ENCODE data around the gene NUP62.
"Not testable (repeated sequence)": the region's sequence is repeated elsewhere in the genome, so short reads cannot be mapped to it uniquely, and the experiment has no call there.

Gene NUP62

GRCh38 chr19:49929121-49929610 is at the start of gene NUP62, which contains the start of gene ATF5:
Gene NUP62 (minus strand): TSS chr19:49929504. CDS start chr19:49909807, 19,697 bp downstream.
Gene ATF5 (plus strand): TSS chr19:49929205. CDS start chr19:49930851, 1,646 bp downstream.
- in situ Hi-C loops (cut with MboI; ENCODE audit: low pct_unique_long_range_greater_than_20kb, low sequenced_read_pairs): no loop called here
- peak; percentile 88 for DNase-seq

GRCh38 chr19:49978324-49978723 is 49.0 kb upstream of the NUP62 start:
- in situ Hi-C loops (cut with MboI; ENCODE audit: low pct_unique_long_range_greater_than_20kb, low sequenced_read_pairs): no loop called here
- no peak for DNase-seq

GRCh38 chr19:49977881-49978280 is 48.6 kb upstream of the NUP62 start:
- in situ Hi-C loops (cut with MboI; ENCODE audit: low pct_unique_long_range_greater_than_20kb, low sequenced_read_pairs): no loop called here
- no peak for DNase-seq

- in situ Hi-C loops (cut with MboI; ENCODE audit: low pct_unique_long_range_greater_than_20kb, low sequenced_read_pairs): no loop called here
- DNase-seq: no peak
Observed at GRCh38 chr19:49977076-49977475, 47.8 kb upstream of the NUP62 start.

GRCh38 chr19:49976496-49976895 is 47.2 kb upstream of the NUP62 start:
- no peak for DNase-seq
- in situ Hi-C loops (cut with MboI; ENCODE audit: low pct_unique_long_range_greater_than_20kb, low sequenced_read_pairs): no loop called here

- in situ Hi-C loops (cut with MboI; ENCODE audit: low pct_unique_long_range_greater_than_20kb, low sequenced_read_pairs): no loop called here
- DNase-seq: no peak
Observed at GRCh38 chr19:49975051-49975450, 45.7 kb upstream of the NUP62 start.

GRCh38 chr19:49973987-49974386 is 44.7 kb upstream of the NUP62 start:
- in situ Hi-C loops (cut with MboI; ENCODE audit: low pct_unique_long_range_greater_than_20kb, low sequenced_read_pairs): no loop called here
- peak; percentile 43 for DNase-seq

GRCh38 chr19:49972841-49973240 is 43.5 kb upstream of the NUP62 start:
- in situ Hi-C loops (cut with MboI; ENCODE audit: low pct_unique_long_range_greater_than_20kb, low sequenced_read_pairs): no loop called here
- DNase-seq: no peak

- DNase-seq: no peak
- in situ Hi-C loops (cut with MboI; ENCODE audit: low pct_unique_long_range_greater_than_20kb, low sequenced_read_pairs): no loop called here
Observed at GRCh38 chr19:49971991-49972411, 42.7 kb upstream of the NUP62 start.

GRCh38 chr19:49969355-49969754 is 40.1 kb upstream of the NUP62 start:
- in situ Hi-C loops (cut with MboI; ENCODE audit: low pct_unique_long_range_greater_than_20kb, low sequenced_read_pairs); DNase-seq: not testable (repeated sequence)

GRCh38 chr19:49968279-49968922 is 39.1 kb upstream of the NUP62 start:
- peak; percentile 23 for DNase-seq
- in situ Hi-C loops (cut with MboI; ENCODE audit: low pct_unique_long_range_greater_than_20kb, low sequenced_read_pairs): no loop called here

GRCh38 chr19:49960980-49961379 is 31.7 kb upstream of the NUP62 start, which contains the start of gene SIGLEC11:
Gene SIGLEC11 (minus strand): TSS chr19:49961172. CDS start chr19:49961081, 91 bp downstream.
- DNase-seq; in situ Hi-C loops (cut with MboI; ENCODE audit: low pct_unique_long_range_greater_than_20kb, low sequenced_read_pairs): not testable (repeated sequence)

GRCh38 chr19:49959892-49960291 is 30.6 kb upstream of the NUP62 start:
- DNase-seq; in situ Hi-C loops (cut with MboI; ENCODE audit: low pct_unique_long_range_greater_than_20kb, low sequenced_read_pairs): not testable (repeated sequence)

GRCh38 chr19:49958596-49958995 is 29.3 kb upstream of the NUP62 start:
- DNase-seq; in situ Hi-C loops (cut with MboI; ENCODE audit: low pct_unique_long_range_greater_than_20kb, low sequenced_read_pairs): not testable (repeated sequence)

GRCh38 chr19:49958144-49958543 is 28.8 kb upstream of the NUP62 start:
- DNase-seq; in situ Hi-C loops (cut with MboI; ENCODE audit: low pct_unique_long_range_greater_than_20kb, low sequenced_read_pairs): not testable (repeated sequence)

GRCh38 chr19:49957262-49957915 is 28.1 kb upstream of the NUP62 start:
- in situ Hi-C loops (cut with MboI; ENCODE audit: low pct_unique_long_range_greater_than_20kb, low sequenced_read_pairs): no loop called here
- no peak for DNase-seq

- DNase-seq: no peak
- in situ Hi-C loops (cut with MboI; ENCODE audit: low pct_unique_long_range_greater_than_20kb, low sequenced_read_pairs): no loop called here
Observed at GRCh38 chr19:49956115-49956495, 26.8 kb upstream of the NUP62 start.

- no peak for DNase-seq
- in situ Hi-C loops (cut with MboI; ENCODE audit: low pct_unique_long_range_greater_than_20kb, low sequenced_read_pairs): no loop called here
Observed at GRCh38 chr19:49954933-49955332, 25.6 kb upstream of the NUP62 start.

GRCh38 chr19:49954092-49954829 is 25.0 kb upstream of the NUP62 start:
- in situ Hi-C loops (cut with MboI; ENCODE audit: low pct_unique_long_range_greater_than_20kb, low sequenced_read_pairs): no loop called here
- DNase-seq: peak; percentile 47

- DNase-seq: peak; percentile 33
- in situ Hi-C loops (cut with MboI; ENCODE audit: low pct_unique_long_range_greater_than_20kb, low sequenced_read_pairs): no loop called here
Observed at GRCh38 chr19:49953416-49953815, 24.1 kb upstream of the NUP62 start.

All from KBM-7 (cell line).